HL-60 (cell line): ENCODE results near the gene ZNF106.

Experiments used
- CTCF ChIP-seq: IDR thresholded peaks from one replicate; pipeline ENCODE4 v1.5.1; 2011; ENCODE audit warnings: low read length, control low read depth, inconsistent platforms; ENCODE audit not compliant: insufficient read depth
- GABPA ChIP-seq: IDR thresholded peaks from 2 replicates; pipeline ENCODE4 v1.6.1; 2012; ENCODE audit warnings: low read depth
- POLR2AphosphoS5 ChIP-seq: IDR thresholded peaks from 2 replicates; pipeline ENCODE4 v1.6.1; 2012; ENCODE audit warnings: low read depth
- SPI1 ChIP-seq: IDR thresholded peaks from 2 replicates; pipeline ENCODE4 v1.6.1; 2012; ENCODE audit warnings: low read depth, mild to moderate bottlenecking, borderline replicate concordance
- TF ChIP-seq, protein P1 (sequence below): IDR thresholded peaks from 2 replicates; pipeline ENCODE4 v1.6.1; 2012; ENCODE audit warnings: low read depth; ENCODE audit not compliant: insufficient replicate concordance

DNA sequence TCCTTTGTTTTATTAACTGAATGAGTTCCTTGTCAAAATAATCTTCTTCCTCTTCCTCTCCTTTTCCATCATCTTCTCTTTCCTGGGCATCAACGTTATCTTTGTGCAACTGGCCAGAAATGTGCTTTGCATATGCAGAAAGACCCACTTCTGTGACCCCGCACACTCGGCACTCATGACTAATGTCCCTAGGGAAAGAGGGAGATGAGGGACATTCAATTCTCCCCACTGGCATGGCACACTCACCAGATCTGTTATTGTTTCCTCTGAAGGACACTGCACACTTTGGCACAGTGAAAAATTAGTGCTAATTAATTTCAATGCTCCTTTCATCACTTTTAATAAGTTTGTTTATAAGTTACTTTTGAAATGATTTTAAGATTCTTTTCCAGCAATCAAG, 34.0 kb downstream of the ZNF106 start:
- TF ChIP-seq CTCF = no peak
- TF ChIP-seq POLR2AphosphoS5 = no peak
- TF ChIP-seq, protein P1, sequence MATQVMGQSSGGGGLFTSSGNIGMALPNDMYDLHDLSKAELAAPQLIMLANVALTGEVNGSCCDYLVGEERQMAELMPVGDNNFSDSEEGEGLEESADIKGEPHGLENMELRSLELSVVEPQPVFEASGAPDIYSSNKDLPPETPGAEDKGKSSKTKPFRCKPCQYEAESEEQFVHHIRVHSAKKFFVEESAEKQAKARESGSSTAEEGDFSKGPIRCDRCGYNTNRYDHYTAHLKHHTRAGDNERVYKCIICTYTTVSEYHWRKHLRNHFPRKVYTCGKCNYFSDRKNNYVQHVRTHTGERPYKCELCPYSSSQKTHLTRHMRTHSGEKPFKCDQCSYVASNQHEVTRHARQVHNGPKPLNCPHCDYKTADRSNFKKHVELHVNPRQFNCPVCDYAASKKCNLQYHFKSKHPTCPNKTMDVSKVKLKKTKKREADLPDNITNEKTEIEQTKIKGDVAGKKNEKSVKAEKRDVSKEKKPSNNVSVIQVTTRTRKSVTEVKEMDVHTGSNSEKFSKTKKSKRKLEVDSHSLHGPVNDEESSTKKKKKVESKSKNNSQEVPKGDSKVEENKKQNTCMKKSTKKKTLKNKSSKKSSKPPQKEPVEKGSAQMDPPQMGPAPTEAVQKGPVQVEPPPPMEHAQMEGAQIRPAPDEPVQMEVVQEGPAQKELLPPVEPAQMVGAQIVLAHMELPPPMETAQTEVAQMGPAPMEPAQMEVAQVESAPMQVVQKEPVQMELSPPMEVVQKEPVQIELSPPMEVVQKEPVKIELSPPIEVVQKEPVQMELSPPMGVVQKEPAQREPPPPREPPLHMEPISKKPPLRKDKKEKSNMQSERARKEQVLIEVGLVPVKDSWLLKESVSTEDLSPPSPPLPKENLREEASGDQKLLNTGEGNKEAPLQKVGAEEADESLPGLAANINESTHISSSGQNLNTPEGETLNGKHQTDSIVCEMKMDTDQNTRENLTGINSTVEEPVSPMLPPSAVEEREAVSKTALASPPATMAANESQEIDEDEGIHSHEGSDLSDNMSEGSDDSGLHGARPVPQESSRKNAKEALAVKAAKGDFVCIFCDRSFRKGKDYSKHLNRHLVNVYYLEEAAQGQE = no peak
- TF ChIP-seq GABPA = no peak
- no peak for TF ChIP-seq SPI1
